Breast epithelium (tissue), 3 donors: ENCODE data around the gene RBP2.

Experiments
- POLR2A ChIP-seq: fragments of 450-650 bp; IDR thresholded peaks from one replicate; pipeline ENCODE4 v1.6.1; 2016; ENCODE audit warnings: antibody characterized with exemption, mild to moderate bottlenecking, moderate library complexity
- TF ChIP-seq, protein P1 (sequence below), 3 donors: fragments of 450-650 bp; IDR thresholded peaks; one replicate each; pipeline ENCODE4 v1.5.1; 2016 to 2017; ENCODE audit warnings: antibody characterized with exemption in 3 of 3, mild to moderate bottlenecking in 3 of 3, moderate library complexity in 3 of 3

DNA sequence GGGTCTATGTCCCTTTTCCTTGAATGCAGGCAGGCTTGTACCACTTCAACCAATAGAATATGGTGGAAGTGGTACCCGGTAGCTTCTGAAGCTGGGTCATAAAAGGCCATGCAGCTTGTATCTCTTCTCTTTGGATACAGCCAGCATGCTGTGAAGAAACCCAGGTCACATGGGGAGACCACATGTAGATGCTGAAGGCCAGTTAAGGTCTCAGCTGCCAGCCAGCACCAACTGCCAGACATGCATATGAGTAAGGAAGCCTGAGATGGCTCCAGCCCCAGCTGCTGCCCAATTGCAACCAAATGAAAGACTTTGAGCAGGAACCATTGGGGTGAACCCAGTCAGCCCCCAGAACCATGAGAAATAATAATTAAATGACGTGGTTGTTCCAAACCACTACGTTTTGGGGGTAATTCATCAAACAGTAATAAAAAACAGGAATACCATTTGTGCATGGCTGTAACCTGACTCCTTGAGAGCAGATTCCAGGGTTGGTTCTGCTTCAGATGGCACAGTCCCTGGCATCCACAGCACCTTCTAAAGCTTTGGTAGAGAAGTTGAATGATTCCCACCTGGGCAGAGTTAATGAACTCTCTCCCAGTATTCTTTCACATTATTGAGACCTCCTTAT is 3.8 kb downstream of the RBP2 start:
- TF ChIP-seq, protein P1, sequence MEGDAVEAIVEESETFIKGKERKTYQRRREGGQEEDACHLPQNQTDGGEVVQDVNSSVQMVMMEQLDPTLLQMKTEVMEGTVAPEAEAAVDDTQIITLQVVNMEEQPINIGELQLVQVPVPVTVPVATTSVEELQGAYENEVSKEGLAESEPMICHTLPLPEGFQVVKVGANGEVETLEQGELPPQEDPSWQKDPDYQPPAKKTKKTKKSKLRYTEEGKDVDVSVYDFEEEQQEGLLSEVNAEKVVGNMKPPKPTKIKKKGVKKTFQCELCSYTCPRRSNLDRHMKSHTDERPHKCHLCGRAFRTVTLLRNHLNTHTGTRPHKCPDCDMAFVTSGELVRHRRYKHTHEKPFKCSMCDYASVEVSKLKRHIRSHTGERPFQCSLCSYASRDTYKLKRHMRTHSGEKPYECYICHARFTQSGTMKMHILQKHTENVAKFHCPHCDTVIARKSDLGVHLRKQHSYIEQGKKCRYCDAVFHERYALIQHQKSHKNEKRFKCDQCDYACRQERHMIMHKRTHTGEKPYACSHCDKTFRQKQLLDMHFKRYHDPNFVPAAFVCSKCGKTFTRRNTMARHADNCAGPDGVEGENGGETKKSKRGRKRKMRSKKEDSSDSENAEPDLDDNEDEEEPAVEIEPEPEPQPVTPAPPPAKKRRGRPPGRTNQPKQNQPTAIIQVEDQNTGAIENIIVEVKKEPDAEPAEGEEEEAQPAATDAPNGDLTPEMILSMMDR (IDR thresholded peaks at IDR 0.05), result no peak
- no peak for TF ChIP-seq POLR2A
